ENCODE results near the gene MAPK13.

GRCh38 chr6:36120979-36121786, 9.1 kb upstream of the MAPK13 start:
- no peak for TF ChIP-seq CTCF (IDR thresholded peaks at IDR 0.05; ENCODE audit: low read depth, low read length, missing input control)
- TF ChIP-seq, protein P1, sequence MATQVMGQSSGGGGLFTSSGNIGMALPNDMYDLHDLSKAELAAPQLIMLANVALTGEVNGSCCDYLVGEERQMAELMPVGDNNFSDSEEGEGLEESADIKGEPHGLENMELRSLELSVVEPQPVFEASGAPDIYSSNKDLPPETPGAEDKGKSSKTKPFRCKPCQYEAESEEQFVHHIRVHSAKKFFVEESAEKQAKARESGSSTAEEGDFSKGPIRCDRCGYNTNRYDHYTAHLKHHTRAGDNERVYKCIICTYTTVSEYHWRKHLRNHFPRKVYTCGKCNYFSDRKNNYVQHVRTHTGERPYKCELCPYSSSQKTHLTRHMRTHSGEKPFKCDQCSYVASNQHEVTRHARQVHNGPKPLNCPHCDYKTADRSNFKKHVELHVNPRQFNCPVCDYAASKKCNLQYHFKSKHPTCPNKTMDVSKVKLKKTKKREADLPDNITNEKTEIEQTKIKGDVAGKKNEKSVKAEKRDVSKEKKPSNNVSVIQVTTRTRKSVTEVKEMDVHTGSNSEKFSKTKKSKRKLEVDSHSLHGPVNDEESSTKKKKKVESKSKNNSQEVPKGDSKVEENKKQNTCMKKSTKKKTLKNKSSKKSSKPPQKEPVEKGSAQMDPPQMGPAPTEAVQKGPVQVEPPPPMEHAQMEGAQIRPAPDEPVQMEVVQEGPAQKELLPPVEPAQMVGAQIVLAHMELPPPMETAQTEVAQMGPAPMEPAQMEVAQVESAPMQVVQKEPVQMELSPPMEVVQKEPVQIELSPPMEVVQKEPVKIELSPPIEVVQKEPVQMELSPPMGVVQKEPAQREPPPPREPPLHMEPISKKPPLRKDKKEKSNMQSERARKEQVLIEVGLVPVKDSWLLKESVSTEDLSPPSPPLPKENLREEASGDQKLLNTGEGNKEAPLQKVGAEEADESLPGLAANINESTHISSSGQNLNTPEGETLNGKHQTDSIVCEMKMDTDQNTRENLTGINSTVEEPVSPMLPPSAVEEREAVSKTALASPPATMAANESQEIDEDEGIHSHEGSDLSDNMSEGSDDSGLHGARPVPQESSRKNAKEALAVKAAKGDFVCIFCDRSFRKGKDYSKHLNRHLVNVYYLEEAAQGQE (IDR thresholded peaks at IDR 0.05), result no peak
- peak in 1 of 2 donors; percentile 11 for TF ChIP-seq GABPA (IDR thresholded peaks at IDR 0.05 in 1 of 2, conservative IDR thresholded peaks at IDR 0.05 in 1 of 2)
- peak in 1 of 2 donors; percentile 16 for TF ChIP-seq RAD21 (IDR thresholded peaks at IDR 0.05)
- TF ChIP-seq EGR1 (IDR thresholded peaks at IDR 0.05; ENCODE audit: low read depth in 2 of 2), result no peak
- no peak for TF ChIP-seq SP1 (IDR thresholded peaks at IDR 0.05)
- TF ChIP-seq, protein P2, sequence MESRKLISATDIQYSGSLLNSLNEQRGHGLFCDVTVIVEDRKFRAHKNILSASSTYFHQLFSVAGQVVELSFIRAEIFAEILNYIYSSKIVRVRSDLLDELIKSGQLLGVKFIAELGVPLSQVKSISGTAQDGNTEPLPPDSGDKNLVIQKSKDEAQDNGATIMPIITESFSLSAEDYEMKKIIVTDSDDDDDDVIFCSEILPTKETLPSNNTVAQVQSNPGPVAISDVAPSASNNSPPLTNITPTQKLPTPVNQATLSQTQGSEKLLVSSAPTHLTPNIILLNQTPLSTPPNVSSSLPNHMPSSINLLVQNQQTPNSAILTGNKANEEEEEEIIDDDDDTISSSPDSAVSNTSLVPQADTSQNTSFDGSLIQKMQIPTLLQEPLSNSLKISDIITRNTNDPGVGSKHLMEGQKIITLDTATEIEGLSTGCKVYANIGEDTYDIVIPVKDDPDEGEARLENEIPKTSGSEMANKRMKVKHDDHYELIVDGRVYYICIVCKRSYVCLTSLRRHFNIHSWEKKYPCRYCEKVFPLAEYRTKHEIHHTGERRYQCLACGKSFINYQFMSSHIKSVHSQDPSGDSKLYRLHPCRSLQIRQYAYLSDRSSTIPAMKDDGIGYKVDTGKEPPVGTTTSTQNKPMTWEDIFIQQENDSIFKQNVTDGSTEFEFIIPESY (IDR thresholded peaks at IDR 0.05), result no peak
- no peak for TF ChIP-seq FOXA2 (IDR thresholded peaks at IDR 0.05)
- TF ChIP-seq YY1 (IDR thresholded peaks at IDR 0.05), result no peak
- no peak for TF ChIP-seq JUND (IDR thresholded peaks at IDR 0.05)
- TF ChIP-seq TAF1 (conservative IDR thresholded peaks at IDR 0.05), result no peak
- no peak for TF ChIP-seq FOXA1 (IDR thresholded peaks at IDR 0.05)

All from liver (tissue), 3 donors.